PC-3 (cell line): ENCODE data around the gene BMPER. TPM values are rescaled to one million over a fixed set of nuclear protein-coding genes. Genes with fewer than 3 reads are reported as not detected.

Source experiments
- ATAC-seq: fragments of 200-7000 bp; cut with Tn5 transposase; 2 replicates; pipeline ENCODE4 v1.9.1; 2020; ENCODE audit warnings: mild to moderate bottlenecking, moderate library complexity
- BruUV-seq: library from RNA; stranded (reverse); fragments of 400-500 nt; replicated peaks from 2 replicates; lab custom pipeline; 2021; lab: Mats Ljungman, UMichigan
- CTCF ChIA-PET: fragments of 300-600 bp; sonication (Branson Sonifier 250); formaldehyde crosslinking; loops from one replicate; lab custom pipeline; 2022; ENCODE audit warnings: antibody characterized with exemption; lab: Charles Lee
- POLR2A ChIA-PET: fragments of 300-600 bp; sonication (Branson Sonifier 250); formaldehyde crosslinking; loops from one replicate; lab custom pipeline; 2022; ENCODE audit warnings: antibody characterized with exemption; ENCODE audit not compliant: unreplicated experiment; lab: Charles Lee
- DNase-seq: peaks from one replicate; pipeline ENCODE4 v3.0.0-alpha.2; 2015
- H2AFZ ChIP-seq: fragments of 300-600 bp; sonication (generic); 2 replicates; pipeline ENCODE4 v1.6.0; 2016; ENCODE audit warnings: antibody characterized with exemption, low read length
- H3F3A ChIP-seq: fragments of 300-600 bp; sonication (generic); one replicate; pipeline ENCODE4 v1.6.0; 2017; ENCODE audit warnings: antibody characterized with exemption, low read length, control low read depth, mild to moderate bottlenecking; ENCODE audit not compliant: unreplicated experiment
- H3K27ac ChIP-seq: fragments of 300-600 bp; sonication (generic); 2 replicates; pipeline ENCODE4 v1.5.1; 2016; ENCODE audit warnings: mild to moderate bottlenecking, low read length
- H3K27me3 ChIP-seq: fragments of 300-600 bp; sonication (generic); 2 replicates; pipeline ENCODE4 v1.6.1; 2016; ENCODE audit warnings: low read length, mixed read lengths
- H3K36me3 ChIP-seq: fragments of 300-600 bp; sonication (generic); 2 replicates; pipeline ENCODE4 v1.6.1; 2016; ENCODE audit warnings: low read depth, mixed run types, low read length, mixed read lengths
- H3K4me1 ChIP-seq: fragments of 300-600 bp; sonication (generic); 2 replicates; pipeline ENCODE4 v1.5.1; 2016; ENCODE audit warnings: low read length; ENCODE audit not compliant: insufficient read depth
- H3K4me2 ChIP-seq: fragments of 300-600 bp; sonication (generic); 2 replicates; pipeline ENCODE4 v1.6.0; 2016; ENCODE audit warnings: low read length
- H3K4me3 ChIP-seq: fragments of 300-600 bp; sonication (generic); 2 replicates; pipeline ENCODE4 v1.5.1; 2016; ENCODE audit warnings: mild to moderate bottlenecking, low read length, mixed read lengths
- H3K79me2 ChIP-seq: fragments of 300-600 bp; sonication (generic); 2 replicates; pipeline ENCODE4 v1.6.1; 2017; ENCODE audit warnings: low read length, mixed read lengths
- H3K9ac ChIP-seq: fragments of 300-600 bp; sonication (generic); 2 replicates; pipeline ENCODE4 v1.6.0; 2016; ENCODE audit warnings: mild to moderate bottlenecking, low read length
- H3K9me2 ChIP-seq: fragments of 300-600 bp; sonication (generic); replicated peaks from 2 replicates; pipeline ENCODE4 v1.6.1; 2016; ENCODE audit warnings: mixed run types, low read length, mixed read lengths
- H3K9me3 ChIP-seq: fragments of 300-600 bp; sonication (generic); 2 replicates; pipeline ENCODE4 v1.6.1; 2016; ENCODE audit warnings: low read length, mixed read lengths
- H4K20me1 ChIP-seq: fragments of 300-600 bp; sonication (generic); 2 replicates; pipeline ENCODE4 v1.6.1; 2016; ENCODE audit warnings: low read length, mixed read lengths
- EZH2 ChIP-seq: fragments of 300-600 bp; sonication (generic); IDR thresholded peaks from one replicate; pipeline ENCODE4 v1.6.1; 2017; ENCODE audit warnings: antibody characterized with exemption, mild to moderate bottlenecking, low read length; ENCODE audit not compliant: unreplicated experiment
- EZH2phosphoT487 ChIP-seq: fragments of 300-600 bp; sonication (generic); IDR thresholded peaks from 2 replicates; pipeline ENCODE4 v1.6.1; 2018; ENCODE audit warnings: mild to moderate bottlenecking, antibody characterized with exemption, low read length, borderline replicate concordance
- intact Hi-C: fragments of 100-400 bp; cut with micrococcal nuclease; formaldehyde crosslinking; loops from 2 replicates; pipeline ENCODE4 v1.9.0; 2023
- total RNA-seq: library from RNA; depleted of rRNA; stranded (reverse); fragments of >200 nt; gene quantifications from 2 replicates; pipeline ENCODE4 v1.2.3, GENCODE V29; 2014
- TF ChIP-seq, protein P1 (sequence below): fragments of 300-600 bp; sonication (generic); conservative IDR thresholded peaks from 2 replicates; pipeline ENCODE4 v1.5.1; 2017; ENCODE audit warnings: antibody characterized with exemption, low read depth, mild to moderate bottlenecking, low read length

BMPER gene
- total RNA-seq, 1 experiment from 2014 or later, result 0.11 TPM

DNA sequence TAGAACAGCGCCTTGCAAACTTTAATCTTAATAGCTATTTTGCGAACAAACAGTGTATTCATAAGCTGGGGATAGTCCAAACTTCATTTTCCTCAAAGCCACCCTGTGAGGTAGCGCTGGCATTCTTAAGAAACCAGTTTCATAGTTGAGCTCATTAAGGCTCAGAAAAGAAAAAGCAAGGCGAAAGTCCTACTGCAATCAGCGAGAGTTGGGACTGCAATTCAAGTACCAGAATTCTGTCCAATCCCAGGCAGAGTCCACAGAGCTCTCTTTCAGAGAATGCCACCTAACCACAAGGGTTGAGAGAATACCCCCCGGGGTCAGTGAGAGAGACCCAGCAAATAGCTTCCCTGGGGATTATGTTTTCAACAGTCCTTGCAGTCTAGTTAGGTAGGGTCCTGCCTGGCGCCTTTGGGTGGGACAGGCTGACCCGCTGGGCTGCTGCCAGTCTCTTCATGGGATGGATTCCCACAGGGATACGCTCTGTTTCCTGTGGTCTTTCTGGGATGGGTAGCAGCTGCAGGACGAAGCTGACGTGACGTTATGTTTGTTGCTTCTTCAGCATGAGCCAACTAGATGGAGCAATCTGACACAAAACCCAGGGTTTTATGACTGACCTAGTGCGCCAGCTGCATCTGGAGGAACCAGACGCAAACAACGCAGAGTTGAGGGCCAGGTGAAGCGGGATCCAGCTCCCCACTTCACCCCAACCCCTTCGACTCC is 16.0 kb downstream of the BMPER start:
- Histone ChIP-seq H3K27ac (no peak overlapping the region), H2AFZ (no peak overlapping the region), H3K4me2 (no peak overlapping the region), H3K27me3 (peaks cover 45% of the 10 kb centered on the region), H3K4me1 (no peaks in the 10 kb centered on the region), H3K9ac (no peak overlapping the region), H3K9me2 (no peaks in the 10 kb centered on the region), H3K4me3 (no peak overlapping the region), H3F3A (no peaks in the 10 kb centered on the region), H4K20me1 (no peaks in the 10 kb centered on the region), H3K79me2 (no peaks in the 10 kb centered on the region), H3K9me3 (no peaks in the 10 kb centered on the region), H3K36me3 (no peaks in the 10 kb centered on the region)
- intact Hi-C loops, result no loop called here
- POLR2A ChIA-PET, result no interaction called here
- no TSS peak for BruUV-seq
- CTCF ChIA-PET, result no interaction called here
- DNase-seq (no peak), ATAC-seq (no peak)
- TF ChIP-seq, protein P1, sequence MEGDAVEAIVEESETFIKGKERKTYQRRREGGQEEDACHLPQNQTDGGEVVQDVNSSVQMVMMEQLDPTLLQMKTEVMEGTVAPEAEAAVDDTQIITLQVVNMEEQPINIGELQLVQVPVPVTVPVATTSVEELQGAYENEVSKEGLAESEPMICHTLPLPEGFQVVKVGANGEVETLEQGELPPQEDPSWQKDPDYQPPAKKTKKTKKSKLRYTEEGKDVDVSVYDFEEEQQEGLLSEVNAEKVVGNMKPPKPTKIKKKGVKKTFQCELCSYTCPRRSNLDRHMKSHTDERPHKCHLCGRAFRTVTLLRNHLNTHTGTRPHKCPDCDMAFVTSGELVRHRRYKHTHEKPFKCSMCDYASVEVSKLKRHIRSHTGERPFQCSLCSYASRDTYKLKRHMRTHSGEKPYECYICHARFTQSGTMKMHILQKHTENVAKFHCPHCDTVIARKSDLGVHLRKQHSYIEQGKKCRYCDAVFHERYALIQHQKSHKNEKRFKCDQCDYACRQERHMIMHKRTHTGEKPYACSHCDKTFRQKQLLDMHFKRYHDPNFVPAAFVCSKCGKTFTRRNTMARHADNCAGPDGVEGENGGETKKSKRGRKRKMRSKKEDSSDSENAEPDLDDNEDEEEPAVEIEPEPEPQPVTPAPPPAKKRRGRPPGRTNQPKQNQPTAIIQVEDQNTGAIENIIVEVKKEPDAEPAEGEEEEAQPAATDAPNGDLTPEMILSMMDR, result no peak
- TF ChIP-seq EZH2 (no peak), EZH2phosphoT487 (no peak)

DNA sequence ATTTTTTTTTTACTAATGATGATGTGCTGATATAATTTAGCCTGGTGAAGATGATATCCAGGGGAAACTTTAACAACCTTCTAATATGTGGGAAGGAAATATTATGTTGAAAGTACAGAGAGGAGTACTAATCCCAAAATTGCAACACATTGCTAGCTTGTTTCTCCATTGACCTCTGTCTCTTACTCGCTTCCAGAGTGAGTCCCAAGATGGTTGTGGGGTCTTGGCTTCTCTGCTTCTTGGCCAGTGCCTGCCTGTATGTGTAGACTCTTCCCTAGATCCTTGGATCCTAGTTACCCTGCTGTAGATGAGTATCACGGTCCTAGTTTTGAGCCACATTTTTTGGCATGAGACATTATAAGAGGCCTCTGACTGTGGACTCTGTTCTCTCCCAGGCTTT is 17.5 kb downstream of the BMPER start:
- Histone ChIP-seq H3K9ac (no peak overlapping the region), H3F3A (no peaks in the 10 kb centered on the region), H3K79me2 (no peaks in the 10 kb centered on the region), H4K20me1 (no peaks in the 10 kb centered on the region), H3K27me3 (peaks cover 54% of the 10 kb centered on the region), H3K4me3 (no peak overlapping the region), H3K27ac (no peak overlapping the region), H2AFZ (no peak overlapping the region), H3K9me3 (no peaks in the 10 kb centered on the region), H3K4me1 (no peaks in the 10 kb centered on the region), H3K36me3 (no peaks in the 10 kb centered on the region), H3K4me2 (no peak overlapping the region), H3K9me2 (no peaks in the 10 kb centered on the region)
- CTCF ChIA-PET, result no interaction called here
- intact Hi-C loops, result no loop called here
- no TSS peak for BruUV-seq
- no peak for ATAC-seq
- no peak for DNase-seq
- POLR2A ChIA-PET, result no interaction called here
- TF ChIP-seq EZH2 (no peak), EZH2phosphoT487 (no peak)
- TF ChIP-seq, protein P1, result no peak

DNA sequence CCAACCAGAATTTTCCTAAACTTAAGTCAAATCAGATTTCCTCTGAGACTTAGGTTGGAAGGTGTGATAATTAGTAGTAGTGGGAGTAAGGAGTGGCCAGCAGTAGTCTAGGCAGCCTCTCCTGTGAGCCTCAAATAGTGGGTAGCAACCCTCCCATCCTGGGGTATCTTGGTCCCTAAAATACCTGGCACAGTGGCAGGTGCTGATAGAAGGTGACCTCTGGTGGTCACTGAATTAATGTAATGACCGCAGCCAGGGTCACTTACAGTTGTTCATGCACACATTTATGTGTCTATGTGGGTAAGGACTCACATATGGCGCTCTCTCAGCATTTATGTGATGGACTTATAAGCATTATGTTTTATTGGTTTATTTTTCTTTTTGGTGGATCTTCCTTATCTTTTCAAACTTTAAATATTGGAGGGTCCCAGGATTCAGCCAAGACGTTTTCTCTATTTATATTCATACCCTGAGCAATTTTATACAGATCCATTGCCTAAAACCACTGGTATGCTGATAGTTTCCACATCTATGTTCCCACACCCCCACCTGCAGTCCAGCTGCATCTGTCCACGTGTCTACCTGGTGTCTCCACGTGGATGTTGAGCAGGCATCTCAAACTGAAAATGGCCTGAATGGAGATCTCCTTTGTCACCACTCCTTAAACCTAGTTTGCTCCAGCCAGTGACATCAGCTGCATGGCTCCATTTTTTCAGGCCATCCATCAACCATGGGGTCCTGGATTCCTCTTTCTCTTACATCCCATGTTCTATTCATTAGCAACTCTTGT is 18.3 kb downstream of the BMPER start:
- intact Hi-C loops, result no loop called here
- TF ChIP-seq, protein P1, result 0 out of 2 replicates have a peak, but pooled peaks have one; percentile 22
- no peak for TF ChIP-seq EZH2phosphoT487
- Histone ChIP-seq H3K36me3 (no peaks in the 10 kb centered on the region), H4K20me1 (no peaks in the 10 kb centered on the region), H3K4me2 (no peak overlapping the region), H3K9ac (no peak overlapping the region), H3K79me2 (no peaks in the 10 kb centered on the region), H3K4me1 (no peaks in the 10 kb centered on the region), H3K27ac (no peak overlapping the region), H2AFZ (no peak overlapping the region), H3K9me2 (no peaks in the 10 kb centered on the region), H3K27me3 (peaks cover 54% of the 10 kb centered on the region), H3K4me3 (no peak overlapping the region), H3F3A (no peaks in the 10 kb centered on the region), H3K9me3 (no peaks in the 10 kb centered on the region)
- no TSS peak for BruUV-seq
- ChIA-PET POLR2A (no interaction called here), CTCF (no interaction called here)
- DNase-seq (no peak), ATAC-seq (no peak)
